ENCODE measurements around the gene XNDC1N. TPM values are rescaled to one million over a fixed set of nuclear protein-coding genes. Genes with fewer than 3 reads are reported as not detected.
A peak's percentile ranks its signal among the peaks of the same experiment; 100 is the strongest.

The XNDC1N gene
- polyA plus RNA-seq (2011; rRNA removed): 6.9 and 7.6 TPM in 2 replicates
- polyA plus RNA-seq (2012; cell fraction: cytosol; rRNA removed): 3.5 and 5.2 TPM in 2 replicates
- 4.0 and 9.9 TPM in 2 replicates for polyA plus RNA-seq (2012; cell fraction: nucleus; rRNA removed)
- polyA plus RNA-seq (2017; fragmentation: RNase III; extraction: RNeasy Plus Mini Kit Qiagen cat#74134 plus additional on column Dnase treatment): 4.3 to 5.0 TPM (median 4.9 TPM) in 3 replicates
- 27.9 and 28.7 TPM in 2 replicates for polyA minus RNA-seq (2011; rRNA and poly(A)+ RNA removed)

GRCh38 chr11:71927820-71928736 lies at the start of gene XNDC1N:
TSS of gene XNDC1N (minus strand) at chr11:71928594. CDS start at chr11:71923353, 5,241 bp downstream.
- TF ChIP-seq MYC (IDR thresholded peaks at IDR 0.05; ENCODE audit: borderline replicate concordance, low read length): 0 out of 2 replicates have a peak, but pooled peaks have one; percentile 59
- TF ChIP-seq JUNB (IDR thresholded peaks at IDR 0.05): no peak
- TF ChIP-seq TFCP2L1 (CRISPR knock-in tag; IDR thresholded peaks at IDR 0.05): peak; percentile 61; the same call in 1 of the 2 replicates
- TF ChIP-seq CBX2 (IDR thresholded peaks at IDR 0.05; ENCODE audit: borderline replicate concordance, low read depth): no peak
- peak; percentile 21 for TF ChIP-seq PHF8 (IDR thresholded peaks at IDR 0.05; ENCODE audit: borderline replicate concordance, low read depth)
- peak; percentile 97 for TF ChIP-seq E2F6 (IDR thresholded peaks at IDR 0.05; ENCODE audit: borderline replicate concordance, low read depth)
- no peak for TF ChIP-seq EP300 (IDR thresholded peaks at IDR 0.05)
- TF ChIP-seq HOXB13 (CRISPR knock-in tag; IDR thresholded peaks at IDR 0.05; ENCODE audit: low read depth): 0 out of 2 replicates have a peak, but pooled peaks have one; percentile 37
- TF ChIP-seq REST (IDR thresholded peaks at IDR 0.05): no peak
- TF ChIP-seq KDM5A (IDR thresholded peaks at IDR 0.05): peak; percentile 71
- TF ChIP-seq MAX (IDR thresholded peaks at IDR 0.05): peak; percentile 83
- peak; percentile 15; the same call in 1 of the 2 replicates for TF ChIP-seq HOXB5 (CRISPR knock-in tag; IDR thresholded peaks at IDR 0.05)
- peak; percentile 64 to 78; a peak in 3 of 5 replicates for TF ChIP-seq JUN (IDR thresholded peaks at IDR 0.05)
- ChIA-PET POLR2A (interaction anchor here (0.6 to 2.3 kb wide), 7 partner anchors 9 to 174 kb away, joined by 3 to 21 read pairs (median 4); no protein-coding TSS in a partner anchor), CTCF (interaction anchor here (0.6 to 4.0 kb wide), 11 partner anchors 9 to 217 kb away, joined by 3 to 32 read pairs (median 4); no protein-coding TSS in a partner anchor)
- ATAC-seq (peak; percentile 94 to 95), DNase-seq (ENCODE audit: low read depth in 1 of 2, low spot score in 1 of 2) (peak; percentile 89 to 90), FAIRE-seq (no peak)
- Histone ChIP-seq H3K27ac (peak within 1 kb of the TSS; percentile 91 to 95), H3K4me3 (peak within 1 kb of the TSS; percentile 90), H3K4me2 (peak within 1 kb of the TSS; percentile 94), H3K4me1 (peaks cover 39% of the 10 kb centered on the region), H3K9me3 (no peaks in the 10 kb centered on the region)
- 2% methylated on average over 40 of the region's 40 CpGs for WGBS (ENCODE audit: missing lambda C conversion rate)

- no peaks in the 10 kb centered on the region for H3K9me3 ChIP-seq
- ChIA-PET CTCF (interaction anchor here (0.5 to 4.6 kb wide), 45 partner anchors 11 to 544 kb away, joined by 3 to 60 read pairs (median 4); partner anchors contain the start of genes CLPB, IL18BP, RNF121 and XNDC1N), POLR2A (interaction anchor here (0.7 kb wide), 1 partner anchor 49 kb away, joined by 3 read pairs; the partner anchor contains the start of genes RNF121 and XNDC1N)
- WGBS (ENCODE audit: missing lambda C conversion rate): 51% methylated on average over 7 of the region's 7 CpGs
- H3K4me1 ChIP-seq: peaks cover 7% of the 10 kb centered on the region; the same call in 1 of the 3 replicates
- no peak for TF ChIP-seq HEYL (CRISPR knock-in tag; IDR thresholded peaks at IDR 0.05)
- TF ChIP-seq RFX5 (IDR thresholded peaks at IDR 0.05): no peak
- TF ChIP-seq SMC3 (IDR thresholded peaks at IDR 0.05): peak; percentile 68
- TF ChIP-seq ELK1 (IDR thresholded peaks at IDR 0.05; ENCODE audit: low read depth, low read length): no peak
- TF ChIP-seq CTCF (IDR thresholded peaks at IDR 0.05): peak; percentile 81
- no peak for TF ChIP-seq ZNF302 (CRISPR knock-in tag; IDR thresholded peaks at IDR 0.05)
- TF ChIP-seq HOXA7 (CRISPR knock-in tag; IDR thresholded peaks at IDR 0.05): no peak
- no peak for TF ChIP-seq POLR2A (IDR thresholded peaks at IDR 0.05; ENCODE audit: low read length)
- TF ChIP-seq RAD21 (conservative IDR thresholded peaks at IDR 0.05 in 1 of 2, IDR thresholded peaks at IDR 0.05 in 1 of 2): peak; percentile 67 to 73
- no peak for TF ChIP-seq E2F6 (IDR thresholded peaks at IDR 0.05; ENCODE audit: borderline replicate concordance, low read depth)
- TF ChIP-seq BHLHE40 (IDR thresholded peaks at IDR 0.05; ENCODE audit: low read depth, low read length): no peak
- H3K4me2 ChIP-seq: no peak overlapping the region
- H3K27ac ChIP-seq: peak overlapping the region; percentile 35 to 52; a peak in 2 of 6 replicates
- ATAC-seq (peak; percentile 68 to 83; a peak in 4 of 6 replicates), FAIRE-seq (no peak), DNase-seq (ENCODE audit: low read depth in 1 of 2, low spot score in 1 of 2) (peak; percentile 44 to 50)
- no peak overlapping the region for H3K4me3 ChIP-seq
Observed at GRCh38 chr11:71977743-71978418, 49.5 kb upstream of the XNDC1N start.

All from A549 (cell line).